SK-N-SH (cell line): Measurements from ENCODE around the gene C2CD4D.

Experiments
- CTCF ChIP-seq: fragments of 200-600 bp; sonication (generic); IDR thresholded peaks from 2 replicates; pipeline ENCODE4 v1.6.1; 2017; ENCODE audit warnings: antibody characterized with exemption, mild to moderate bottlenecking, moderate library complexity
- EZH2phosphoT487 ChIP-seq: fragments of 200-600 bp; sonication (generic); IDR thresholded peaks from 2 replicates; pipeline ENCODE4 v1.6.1; 2017; ENCODE audit warnings: low read depth, mixed run types, mild to moderate bottlenecking, antibody characterized with exemption, moderate library complexity, borderline replicate concordance
- GATA2 ChIP-seq: sonication (generic); formaldehyde crosslinking; IDR thresholded peaks from 2 replicates; pipeline ENCODE4 v1.5.0; 2020; ENCODE audit warnings: mild to moderate bottlenecking, missing genetic modification reagents
- MAX ChIP-seq: IDR thresholded peaks from 2 replicates; pipeline ENCODE4 v1.4.0; 2012; ENCODE audit warnings: low read depth
- REST ChIP-seq: IDR thresholded peaks from 2 replicates; pipeline ENCODE4 v1.6.1; 2012; ENCODE audit warnings: mild to moderate bottlenecking, low read depth, low read length, moderate library complexity
- TEAD4 ChIP-seq: IDR thresholded peaks from 2 replicates; pipeline ENCODE4 v1.4.0; 2012; ENCODE audit warnings: mild to moderate bottlenecking, borderline replicate concordance; ENCODE audit not compliant: insufficient read depth
- USF2 ChIP-seq: fragments of 150-350 bp; IDR thresholded peaks from 2 replicates; pipeline ENCODE4 v1.6.1; 2017; ENCODE audit warnings: antibody characterized with exemption, low read length, low read depth, borderline replicate concordance
- YY1 ChIP-seq: IDR thresholded peaks from 2 replicates; pipeline ENCODE4 v1.4.0; 2012; ENCODE audit warnings: low read depth, mild to moderate bottlenecking

- TF ChIP-seq CTCF (no peak), USF2 (no peak), REST (no peak), TEAD4 (no peak), YY1 (no peak), EZH2phosphoT487 (no peak), MAX (no peak), GATA2 (CRISPR knock-in tag) (no peak)
These were observed 35.7 kb downstream of the C2CD4D start for GRCh38 chr1:151803915-151804314.
